HepG2 (cell line): ENCODE measurements around the gene MYADML2. TPM values are rescaled to one million over a fixed set of nuclear protein-coding genes. Genes with fewer than 3 reads are reported as not detected.

ENCODE experiments used
- BRF2 ChIP-seq: sonication (generic); formaldehyde crosslinking; IDR thresholded peaks from 2 replicates; pipeline ENCODE4 v1.8.1; 2022; ENCODE audit warnings: mild to moderate bottlenecking, missing genetic modification reagents
- FOXP1 ChIP-seq, 2 experiments: fragments of 450-650 bp in 1 of 2; IDR thresholded peaks; 2 replicates each; pipeline ENCODE4 v1.6.1; 2017 to 2018; ENCODE audit warnings: antibody characterized with exemption in 1 of 2
- HNRNPH1 ChIP-seq: fragments of 200-400 bp; formaldehyde crosslinking; optimal IDR thresholded peaks from 2 replicates; pipeline ENCODE3; 2017; ENCODE audit warnings: mild to moderate bottlenecking, low read depth, low read length
- KDM4B ChIP-seq: sonication (generic); formaldehyde crosslinking; IDR thresholded peaks from 2 replicates; pipeline ENCODE4 v1.4.0; 2020; ENCODE audit warnings: missing genetic modification reagents
- KLF13 ChIP-seq: sonication (generic); formaldehyde crosslinking; IDR thresholded peaks from 2 replicates; pipeline ENCODE4 v1.4.0; 2020; ENCODE audit warnings: mild to moderate bottlenecking, missing genetic modification reagents
- MAZ ChIP-seq, 2 experiments: sonication (generic) in 1 of 2; formaldehyde crosslinking in 1 of 2; IDR thresholded peaks; 2 replicates each; pipeline versions ENCODE4 v1.5.0 to v1.6.1; 2012 to 2020; ENCODE audit warnings: low read depth in 2 of 2, mild to moderate bottlenecking in 2 of 2, borderline replicate concordance in 1 of 2, improper control_type of control experiment in 1 of 2, low read length in 1 of 2, missing genetic modification reagents in 1 of 2, moderate library complexity in 1 of 2
- POLR2AphosphoS5 ChIP-seq: IDR thresholded peaks from 2 replicates; pipeline ENCODE4 v1.6.1; 2012; ENCODE audit warnings: low read depth, low read length
- RARA ChIP-seq: IDR thresholded peaks from 2 replicates; pipeline ENCODE4 v1.6.1; 2016; ENCODE audit warnings: missing genetic modification reagents, missing compliant biosample characterization
- RBFOX2 ChIP-seq: fragments of 200-400 bp; formaldehyde crosslinking; IDR thresholded peaks from 2 replicates; pipeline ENCODE4 v1.6.1; 2017; ENCODE audit warnings: low read depth, mild to moderate bottlenecking, low read length
- REL ChIP-seq: sonication (generic); formaldehyde crosslinking; conservative IDR thresholded peaks from 2 replicates; pipeline ENCODE4 v1.8.0; 2022; ENCODE audit warnings: mild to moderate bottlenecking, missing genetic modification reagents, moderate library complexity
- SMAD3 ChIP-seq: sonication (generic); formaldehyde crosslinking; IDR thresholded peaks from 2 replicates; pipeline ENCODE4 v1.4.0; 2020; ENCODE audit warnings: missing genetic modification reagents
- ZNF317 ChIP-seq: sonication (generic); formaldehyde crosslinking; IDR thresholded peaks from 2 replicates; pipeline ENCODE4 v1.5.0; 2020; ENCODE audit warnings: mild to moderate bottlenecking, missing genetic modification reagents
- ZNF326 ChIP-seq: sonication (generic); formaldehyde crosslinking; IDR thresholded peaks from 2 replicates; pipeline ENCODE4 v1.4.0; 2020; ENCODE audit warnings: missing genetic modification reagents, borderline replicate concordance
- ZNF503 ChIP-seq: sonication (generic); formaldehyde crosslinking; IDR thresholded peaks from 2 replicates; pipeline ENCODE4 v1.4.0; 2020; ENCODE audit warnings: missing genetic modification reagents
- ZNF609 ChIP-seq: sonication (generic); formaldehyde crosslinking; IDR thresholded peaks from 2 replicates; pipeline ENCODE4 v1.4.0; 2020; ENCODE audit warnings: mild to moderate bottlenecking, missing genetic modification reagents, borderline replicate concordance
- ZNF766 ChIP-seq: sonication (generic); formaldehyde crosslinking; IDR thresholded peaks from 2 replicates; pipeline ENCODE4 v1.5.0; 2020; ENCODE audit warnings: missing genetic modification reagents, borderline replicate concordance
- ZNF776 ChIP-seq: sonication (generic); formaldehyde crosslinking; IDR thresholded peaks from 2 replicates; pipeline ENCODE4 v1.4.0; 2020; ENCODE audit warnings: mild to moderate bottlenecking, missing genetic modification reagents
- ZSCAN9 ChIP-seq: IDR thresholded peaks from 2 replicates; pipeline ENCODE4 v1.6.1; 2016; ENCODE audit warnings: borderline replicate concordance
- polyA plus RNA-seq, 8 experiments: library from polyadenylated mRNA; depleted of rRNA in 3 of 8; stranded (reverse) in 7 of 8; unstranded in 1 of 8; fragments of >200 nt; fragmentation: Illumina TruSeq in 4 of 8; extraction: Trizol in 4 of 8; gene quantifications; 2 replicates each; pipeline versions ENCODE4 v1.2.1 to v1.2.3, GENCODE V29; 2011 to 2016; ENCODE audit warnings: low read depth in 4 of 8, missing spikeins in 1 of 8, mixed read lengths in 1 of 8; ENCODE audit not compliant: insufficient read depth in 1 of 8
- total RNA-seq, 5 experiments: library from RNA; depleted of rRNA; stranded (reverse); fragments of >200 nt; fragmentation: Illumina TruSeq; extraction: Trizol; gene quantifications; 2 replicates each; pipeline ENCODE4 v1.2.3, GENCODE V29; 2016; ENCODE audit warnings: low read depth in 1 of 5

MYADML2 gene
- total and polyA plus RNA-seq, 2 of the 13 experiments (the other 11 are each of a cell fraction or from before 2014, with no cell fraction given) = not detected

- TF ChIP-seq KLF13 (CRISPR knock-in tag) (peak; percentile 1; the same call in 1 of the 2 replicates), FOXP1 (IDR thresholded peaks at IDR 0.05) (no peak), FOXP1 (CRISPR knock-in tag; IDR thresholded peaks at IDR 0.05) (peak; percentile 71; the same call in 1 of the 2 replicates), ZNF776 (no peak), RBFOX2 (peak; percentile 99), RARA (CRISPR knock-in tag) (peak; percentile 76), ZSCAN9 (CRISPR knock-in tag) (no peak; the same call in 1 of the 2 replicates), REL (CRISPR knock-in tag) (peak; percentile 57; the same call in 1 of the 2 replicates), POLR2AphosphoS5 (peak; percentile 55), KDM4B (peak; percentile 11; the same call in 1 of the 2 replicates), ZNF326 (CRISPR knock-in tag) (no peak), SMAD3 (CRISPR knock-in tag) (peak; percentile 79; the same call in 1 of the 2 replicates), HNRNPH1 (peak; percentile 34), ZNF609 (CRISPR knock-in tag) (peak; percentile 34; the same call in 1 of the 2 replicates), ZNF503 (peak; percentile 88), ZNF317 (0 out of 2 replicates have a peak, but pooled peaks have one; percentile 63), BRF2 (CRISPR knock-in tag) (peak; percentile 1), ZNF766 (CRISPR knock-in tag) (0 out of 2 replicates have a peak, but pooled peaks have one; percentile 27), MAZ (IDR thresholded peaks at IDR 0.05; ENCODE audit: borderline replicate concordance, low read depth, low read length) (peak; percentile 75; the same call in 1 of the 2 replicates), MAZ (CRISPR knock-in tag; IDR thresholded peaks at IDR 0.05; ENCODE audit: low read depth) (no peak; the same call in none of the 2 replicates)
Observed at GRCh38 chr17:81994593-81995462, 47.8 kb upstream of the MYADML2 start (continued).
